ENCODE data around the gene CCDC68.

Gene CCDC68

GRCh38 chr18:54960197-54960596, 936 bp upstream of the CCDC68 start:
- TF ChIP-seq TAF1 (IDR thresholded peaks at IDR 0.05; ENCODE audit: borderline replicate concordance, low read depth, low read length) (no peak), POLR2AphosphoS5 (IDR thresholded peaks at IDR 0.05; ENCODE audit: low read depth, low read length) (no peak), POLR2A (IDR thresholded peaks at IDR 0.05; ENCODE audit: low read depth, low read length) (no peak)
- DNase-seq (ENCODE audit: insufficient read length) (no peak), FAIRE-seq (no peak)

GRCh38 chr18:54957996-54958395, 1.3 kb downstream of the CCDC68 start:
- FAIRE-seq = no peak
- no peak for DNase-seq (ENCODE audit: insufficient read length)
- TF ChIP-seq POLR2AphosphoS5 (IDR thresholded peaks at IDR 0.05; ENCODE audit: low read depth, low read length) (no peak), POLR2A (IDR thresholded peaks at IDR 0.05; ENCODE audit: low read depth, low read length) (no peak), TAF1 (IDR thresholded peaks at IDR 0.05; ENCODE audit: borderline replicate concordance, low read depth, low read length) (no peak)

- FAIRE-seq (no peak), DNase-seq (ENCODE audit: insufficient read length) (no peak)
- TF ChIP-seq POLR2A (IDR thresholded peaks at IDR 0.05; ENCODE audit: low read depth, low read length) (no peak), TAF1 (IDR thresholded peaks at IDR 0.05; ENCODE audit: borderline replicate concordance, low read depth, low read length) (no peak), POLR2AphosphoS5 (IDR thresholded peaks at IDR 0.05; ENCODE audit: low read depth, low read length) (no peak)
Observed at GRCh38 chr18:54957296-54957832, 1.9 kb downstream of the CCDC68 start.

GRCh38 chr18:54956506-54956905, 2.8 kb downstream of the CCDC68 start:
- DNase-seq (ENCODE audit: insufficient read length) (no peak), FAIRE-seq (no peak)
- no peak for TF ChIP-seq POLR2AphosphoS5 (IDR thresholded peaks at IDR 0.05; ENCODE audit: low read depth, low read length)
- no peak for TF ChIP-seq TAF1 (IDR thresholded peaks at IDR 0.05; ENCODE audit: borderline replicate concordance, low read depth, low read length)
- TF ChIP-seq POLR2A (IDR thresholded peaks at IDR 0.05; ENCODE audit: low read depth, low read length) = no peak

- DNase-seq (ENCODE audit: insufficient read length) (no peak), FAIRE-seq (no peak)
- TF ChIP-seq POLR2AphosphoS5 (IDR thresholded peaks at IDR 0.05; ENCODE audit: low read depth, low read length) (no peak), TAF1 (IDR thresholded peaks at IDR 0.05; ENCODE audit: borderline replicate concordance, low read depth, low read length) (no peak), POLR2A (IDR thresholded peaks at IDR 0.05; ENCODE audit: low read depth, low read length) (no peak)
Observed at GRCh38 chr18:54952026-54952425, 7.2 kb downstream of the CCDC68 start.

GRCh38 chr18:54950221-54950620, 9.0 kb downstream of the CCDC68 start:
- FAIRE-seq (no peak), DNase-seq (ENCODE audit: insufficient read length) (no peak)
- TF ChIP-seq TAF1 (IDR thresholded peaks at IDR 0.05; ENCODE audit: borderline replicate concordance, low read depth, low read length) (no peak), POLR2A (IDR thresholded peaks at IDR 0.05; ENCODE audit: low read depth, low read length) (no peak), POLR2AphosphoS5 (IDR thresholded peaks at IDR 0.05; ENCODE audit: low read depth, low read length) (no peak)

GRCh38 chr18:54949588-54949987, 9.7 kb downstream of the CCDC68 start:
- no peak for DNase-seq (ENCODE audit: insufficient read length)
- no peak for FAIRE-seq

GRCh38 chr18:54948350-54948837, 10.9 kb downstream of the CCDC68 start:
- DNase-seq (ENCODE audit: insufficient read length) (no peak), FAIRE-seq (no peak)
- TF ChIP-seq POLR2A (IDR thresholded peaks at IDR 0.05; ENCODE audit: low read depth, low read length) = no peak
- no peak for TF ChIP-seq TAF1 (IDR thresholded peaks at IDR 0.05; ENCODE audit: borderline replicate concordance, low read depth, low read length)
- no peak for TF ChIP-seq POLR2AphosphoS5 (IDR thresholded peaks at IDR 0.05; ENCODE audit: low read depth, low read length)

More at GRCh38 chr18:54949588-54949987, 9.7 kb downstream of the CCDC68 start:
- no peak for TF ChIP-seq POLR2A (IDR thresholded peaks at IDR 0.05; ENCODE audit: low read depth, low read length)
- no peak for TF ChIP-seq POLR2AphosphoS5 (IDR thresholded peaks at IDR 0.05; ENCODE audit: low read depth, low read length)
- no peak for TF ChIP-seq TAF1 (IDR thresholded peaks at IDR 0.05; ENCODE audit: borderline replicate concordance, low read depth, low read length)

GRCh38 chr18:54947091-54947490, 12.2 kb downstream of the CCDC68 start:
- FAIRE-seq = no peak
- TF ChIP-seq POLR2A (IDR thresholded peaks at IDR 0.05; ENCODE audit: low read depth, low read length) (no peak), POLR2AphosphoS5 (IDR thresholded peaks at IDR 0.05; ENCODE audit: low read depth, low read length) (no peak), TAF1 (IDR thresholded peaks at IDR 0.05; ENCODE audit: borderline replicate concordance, low read depth, low read length) (no peak)
- DNase-seq (ENCODE audit: insufficient read length) = no peak

GRCh38 chr18:54946149-54946581, 13.1 kb downstream of the CCDC68 start:
- DNase-seq (ENCODE audit: insufficient read length) = no peak
- TF ChIP-seq POLR2AphosphoS5 (IDR thresholded peaks at IDR 0.05; ENCODE audit: low read depth, low read length) (no peak), POLR2A (IDR thresholded peaks at IDR 0.05; ENCODE audit: low read depth, low read length) (no peak), TAF1 (IDR thresholded peaks at IDR 0.05; ENCODE audit: borderline replicate concordance, low read depth, low read length) (no peak)
- peak; percentile 67 for FAIRE-seq

GRCh38 chr18:54945576-54946125, 13.6 kb downstream of the CCDC68 start:
- TF ChIP-seq POLR2A (IDR thresholded peaks at IDR 0.05; ENCODE audit: low read depth, low read length) (no peak), POLR2AphosphoS5 (IDR thresholded peaks at IDR 0.05; ENCODE audit: low read depth, low read length) (no peak), TAF1 (IDR thresholded peaks at IDR 0.05; ENCODE audit: borderline replicate concordance, low read depth, low read length) (no peak)
- DNase-seq (ENCODE audit: insufficient read length) (no peak), FAIRE-seq (no peak)

GRCh38 chr18:54942569-54942968, 16.7 kb downstream of the CCDC68 start:
- FAIRE-seq = no peak
- no peak for TF ChIP-seq POLR2AphosphoS5 (IDR thresholded peaks at IDR 0.05; ENCODE audit: low read depth, low read length)
- no peak for TF ChIP-seq POLR2A (IDR thresholded peaks at IDR 0.05; ENCODE audit: low read depth, low read length)
- TF ChIP-seq TAF1 (IDR thresholded peaks at IDR 0.05; ENCODE audit: borderline replicate concordance, low read depth, low read length) = no peak
- DNase-seq (ENCODE audit: insufficient read length) = no peak
